CD8-positive, alpha-beta memory T cell (primary cell): ENCODE data around the gene PTPN3. TPM values are rescaled to one million over a fixed set of nuclear protein-coding genes. Genes with fewer than 3 reads are reported as not detected.
A peak's percentile ranks its signal among the peaks of the same experiment; 100 is the strongest.
"Not testable (repeated sequence)": the region's sequence is repeated elsewhere in the genome, so short reads cannot be mapped to it uniquely, and the experiment has no call there.

Experiments used
- CTCF ChIA-PET: fragments of 350-600 bp; sonication (Branson Sonifier 250); formaldehyde crosslinking; loops from one replicate; lab custom pipeline; 2021; ENCODE audit warnings: antibody characterized with exemption; lab: Charles Lee
- POLR2A ChIA-PET: fragments of 350-600 bp; sonication (Branson Sonifier 250); formaldehyde crosslinking; loops from one replicate; lab custom pipeline; 2021; ENCODE audit warnings: antibody characterized with exemption; lab: Charles Lee
- DNase-seq, 5 donors: peaks; one replicate each; pipeline versions ENCODE4 v3.0.0 to v3.0.0-alpha.2; 2020 to 2022; ENCODE audit warnings: mixed read lengths in 1 of 5
- H3K27ac ChIP-seq: one replicate; pipeline ENCODE4 v1.7.0; 2013; ENCODE audit warnings: low read depth, mild to moderate bottlenecking, low read length, moderate library complexity
- H3K27me3 ChIP-seq: 2 replicates; pipeline ENCODE4 v1.7.0; 2013; ENCODE audit warnings: low read length, mild to moderate bottlenecking; ENCODE audit not compliant: insufficient read depth, poor library complexity, severe bottlenecking
- H3K36me3 ChIP-seq: 2 replicates; pipeline ENCODE4 v1.7.0; 2013; ENCODE audit warnings: mild to moderate bottlenecking, low read length, moderate library complexity; ENCODE audit not compliant: insufficient read depth
- H3K4me1 ChIP-seq: 2 replicates; pipeline ENCODE4 v1.7.0; 2013; ENCODE audit warnings: mild to moderate bottlenecking, low read length, moderate library complexity; ENCODE audit not compliant: insufficient read depth
- H3K4me3 ChIP-seq: 2 replicates; pipeline ENCODE4 v1.7.0; 2013; ENCODE audit warnings: mild to moderate bottlenecking, low read length
- H3K9me3 ChIP-seq: 2 replicates; pipeline ENCODE4 v1.7.0; 2013; ENCODE audit warnings: mild to moderate bottlenecking, low read length
- H3K27ac Mint-ChIP-seq, 8 donors: one replicate each; pipeline ENCODE4 v1.8.0; 2020 to 2021; ENCODE audit warnings: mixed read lengths in 8 of 8, mild to moderate bottlenecking in 6 of 8, inconsistent platforms in 3 of 8, moderate library complexity in 3 of 8
- H3K27me3 Mint-ChIP-seq, 2 donors: one replicate each; pipeline ENCODE4 v1.8.0; 2020 to 2021; ENCODE audit warnings: mixed read lengths in 2 of 2, mild to moderate bottlenecking in 1 of 2, moderate library complexity in 1 of 2
- H3K36me3 Mint-ChIP-seq, 3 donors: one replicate each; pipeline ENCODE4 v1.8.0; 2020 to 2021; ENCODE audit warnings: mixed read lengths in 3 of 3, inconsistent platforms in 1 of 3, mild to moderate bottlenecking in 1 of 3
- H3K4me1 Mint-ChIP-seq, 3 donors: one replicate each; pipeline ENCODE4 v1.8.0; 2020 to 2021; ENCODE audit warnings: mixed read lengths in 3 of 3, inconsistent platforms in 1 of 3, mild to moderate bottlenecking in 1 of 3
- H3K4me3 Mint-ChIP-seq, 7 donors: one replicate each; pipeline ENCODE4 v1.8.0; 2020 to 2021; ENCODE audit warnings: mixed read lengths in 7 of 7, mild to moderate bottlenecking in 6 of 7, moderate library complexity in 4 of 7, inconsistent platforms in 2 of 7
- H3K9me3 Mint-ChIP-seq, 5 donors: one replicate each; pipeline ENCODE4 v1.8.0; 2020 to 2022; ENCODE audit warnings: mixed read lengths in 5 of 5, mild to moderate bottlenecking in 3 of 5, moderate library complexity in 2 of 5, inconsistent platforms in 1 of 5
- polyA plus RNA-seq: library from polyadenylated mRNA; unstranded; fragments of 300-500 nt; fragmentation: Illumina TruSeq; gene quantifications from one replicate; pipeline ENCODE4 v1.2.3, GENCODE V29; 2021
- total RNA-seq, 2 experiments: library from RNA; stranded (reverse); gene quantifications; one replicate each; pipeline ENCODE4 v1.2.3, GENCODE V29; 2021

Gene PTPN3
- total and polyA plus RNA-seq, 3 experiments from 2014 or later = 0.29 to 0.48 TPM; not detected in 1

DNA sequence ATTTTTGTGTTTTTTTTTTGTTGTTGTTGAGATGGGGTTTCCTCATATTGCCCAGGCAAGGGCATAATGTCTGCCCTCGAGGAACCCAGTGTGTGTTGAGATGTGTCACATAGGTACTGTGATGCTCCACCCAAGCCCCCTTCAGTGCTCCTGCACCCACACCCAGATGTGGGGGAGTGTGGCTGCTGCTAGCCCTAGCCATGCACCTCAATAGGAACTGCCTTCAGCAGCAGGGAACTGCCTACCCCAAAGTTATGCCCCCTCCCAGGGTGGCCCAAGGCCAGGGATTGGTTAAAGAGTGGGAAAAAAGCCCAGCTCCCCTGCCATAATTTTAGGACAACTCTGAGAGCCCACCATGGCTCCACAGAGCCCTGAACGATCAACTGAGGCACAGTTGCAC is 143.9 kb downstream of the PTPN3 start:
- CTCF ChIA-PET = no interaction called here
- H3K27me3 Mint-ChIP-seq = peaks cover 2 to 4% of the 10 kb centered on the region in 2 donors
- H3K4me3 Mint-ChIP-seq = no peak overlapping the region

DNA sequence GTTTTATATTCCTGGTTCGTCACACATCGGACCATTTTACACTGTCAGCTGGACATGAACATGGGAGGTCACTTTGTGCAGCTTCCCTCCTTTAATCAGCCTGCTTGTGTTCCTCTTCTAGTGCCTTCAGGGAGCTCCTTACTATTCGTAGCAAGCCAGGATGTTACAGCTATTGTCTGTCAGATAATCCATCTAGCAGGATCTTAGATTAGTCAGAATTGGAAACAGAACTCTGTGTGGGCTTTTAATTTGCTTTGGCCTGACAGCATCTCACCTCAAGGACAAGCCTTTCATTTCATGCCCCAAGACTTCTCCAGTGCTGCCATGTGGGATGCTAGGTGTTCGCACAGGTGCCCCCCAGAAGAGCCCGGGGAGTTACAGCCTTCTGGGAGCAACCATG is 147.1 kb downstream of the PTPN3 start:
- no peak overlapping the region for H3K27ac Mint-ChIP-seq
- peaks cover 2 to 4% of the 10 kb centered on the region in 2 donors for H3K27me3 Mint-ChIP-seq
- no peak for DNase-seq
- ChIA-PET CTCF (no interaction called here), POLR2A (no interaction called here)
- H3K4me1 Mint-ChIP-seq = no peaks in the 10 kb centered on the region
- H3K36me3 Mint-ChIP-seq = no peaks in the 10 kb centered on the region
- peaks cover 0 to 4% (median 0%) of the 10 kb centered on the region in 5 donors for H3K9me3 Mint-ChIP-seq
- H3K36me3 ChIP-seq = no peaks in the 10 kb centered on the region
- H3K9me3 ChIP-seq = no peaks in the 10 kb centered on the region
- H3K27me3 ChIP-seq = no peaks in the 10 kb centered on the region
- no peak overlapping the region for H3K4me3 Mint-ChIP-seq
- no peaks in the 10 kb centered on the region for H3K4me1 ChIP-seq
- H3K4me3 ChIP-seq = no peak overlapping the region
- no peak overlapping the region for H3K27ac ChIP-seq

More for the DNA sequence above, 143.9 kb downstream of the PTPN3 start:
- Histone ChIP-seq H3K27ac (no peak overlapping the region), H3K36me3 (no peaks in the 10 kb centered on the region), H3K4me1 (no peaks in the 10 kb centered on the region), H3K9me3 (no peaks in the 10 kb centered on the region), H3K27me3 (no peaks in the 10 kb centered on the region), H3K4me3 (no peak overlapping the region)
- no peak for DNase-seq
- peak overlapping the region in 1 of 8 donors; percentile 19 for H3K27ac Mint-ChIP-seq
- no peaks in the 10 kb centered on the region for H3K4me1 Mint-ChIP-seq
- peaks cover 0 to 4% (median 0%) of the 10 kb centered on the region in 5 donors for H3K9me3 Mint-ChIP-seq
- POLR2A ChIA-PET = no interaction called here
- no peaks in the 10 kb centered on the region for H3K36me3 Mint-ChIP-seq

DNA sequence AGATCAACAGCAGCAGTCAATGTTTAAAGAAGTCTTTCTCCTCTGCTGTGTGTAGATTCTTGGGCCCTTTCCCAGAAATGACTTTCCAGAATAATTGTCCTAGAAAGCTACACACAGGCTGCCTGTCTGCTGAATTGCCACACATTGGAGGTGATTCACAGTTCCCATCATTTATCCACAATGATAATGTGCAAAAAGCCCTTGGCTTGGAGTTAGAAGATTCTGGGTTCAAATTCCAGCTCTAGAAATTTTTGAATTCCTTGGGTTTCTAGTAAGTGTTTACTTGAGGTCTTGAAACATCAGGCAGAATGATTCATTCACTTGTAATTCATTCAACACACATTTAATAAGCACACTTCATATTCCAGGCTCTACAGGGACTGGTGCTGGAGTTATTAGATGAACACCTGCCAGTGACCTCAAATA is 148.7 kb downstream of the PTPN3 start:
- no peak overlapping the region for H3K27ac Mint-ChIP-seq
- no peak overlapping the region for H3K4me3 Mint-ChIP-seq
- H3K36me3 Mint-ChIP-seq = no peaks in the 10 kb centered on the region
- ChIA-PET CTCF (no interaction called here), POLR2A (no interaction called here)
- H3K4me3 ChIP-seq = no peak overlapping the region
- no peaks in the 10 kb centered on the region for H3K4me1 ChIP-seq
- H3K9me3 ChIP-seq = no peaks in the 10 kb centered on the region
- no peaks in the 10 kb centered on the region for H3K36me3 ChIP-seq
- no peak for DNase-seq
- H3K9me3 Mint-ChIP-seq = peaks cover 0 to 2% (median 0%) of the 10 kb centered on the region in 5 donors
- no peaks in the 10 kb centered on the region for H3K4me1 Mint-ChIP-seq
- H3K27ac ChIP-seq = no peak overlapping the region
- H3K27me3 ChIP-seq = no peaks in the 10 kb centered on the region
- peaks cover 2 to 4% of the 10 kb centered on the region in 2 donors for H3K27me3 Mint-ChIP-seq

DNA sequence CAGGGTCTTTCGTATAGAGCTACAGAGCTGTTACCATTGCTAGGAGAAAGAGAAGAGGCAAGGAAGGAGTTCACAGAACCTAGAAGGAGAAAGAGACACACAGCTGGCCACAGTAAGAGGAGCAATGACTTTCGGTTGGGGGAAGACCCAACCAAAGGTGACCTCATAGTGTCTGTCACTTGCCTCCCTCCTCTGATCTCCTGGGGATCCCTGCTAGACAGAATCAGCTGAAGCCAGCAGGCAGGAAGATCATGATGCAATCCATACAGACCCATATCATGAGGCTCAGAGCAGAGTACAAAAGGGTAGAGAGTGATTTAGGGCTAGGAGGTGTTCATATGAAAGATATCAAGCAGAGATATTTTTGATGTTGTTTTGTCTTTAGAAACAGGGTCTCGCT is 151.2 kb downstream of the PTPN3 start:
- Histone ChIP-seq H3K36me3 (no peaks in the 10 kb centered on the region), H3K4me1 (no peaks in the 10 kb centered on the region), H3K9me3 (no peaks in the 10 kb centered on the region), H3K4me3 (no peak overlapping the region), H3K27me3 (no peaks in the 10 kb centered on the region), H3K27ac (no peak overlapping the region)
- ChIA-PET POLR2A (no interaction called here), CTCF (no interaction called here)
- Mint-ChIP-seq H3K27me3 (peaks cover 3 to 4% of the 10 kb centered on the region in 2 donors), H3K4me3 (no peak overlapping the region), H3K9me3 (no peaks in the 10 kb centered on the region), H3K4me1 (no peaks in the 10 kb centered on the region), H3K36me3 (no peaks in the 10 kb centered on the region), H3K27ac (no peak overlapping the region)
- DNase-seq = no peak

DNA sequence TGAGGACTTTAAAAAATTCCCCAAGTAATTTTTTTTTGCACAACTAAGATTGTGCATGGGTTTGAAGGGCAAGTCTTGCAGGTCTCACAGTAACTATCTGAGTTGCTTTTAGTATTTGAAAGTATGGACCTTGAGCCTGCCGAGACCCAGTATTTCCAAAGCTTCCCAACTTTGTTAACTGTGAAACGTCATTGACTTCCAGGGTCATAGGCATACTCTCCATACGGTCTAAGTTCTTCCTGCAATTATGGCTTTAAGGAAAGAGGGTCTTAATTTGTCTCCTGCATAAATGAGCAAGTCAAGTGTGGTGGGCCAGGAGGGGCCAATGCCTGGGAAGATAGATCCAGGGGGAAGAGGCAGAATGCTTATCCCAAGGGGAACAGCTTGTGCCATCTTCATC is 153.2 kb downstream of the PTPN3 start:
- CTCF ChIA-PET = no interaction called here

DNA sequence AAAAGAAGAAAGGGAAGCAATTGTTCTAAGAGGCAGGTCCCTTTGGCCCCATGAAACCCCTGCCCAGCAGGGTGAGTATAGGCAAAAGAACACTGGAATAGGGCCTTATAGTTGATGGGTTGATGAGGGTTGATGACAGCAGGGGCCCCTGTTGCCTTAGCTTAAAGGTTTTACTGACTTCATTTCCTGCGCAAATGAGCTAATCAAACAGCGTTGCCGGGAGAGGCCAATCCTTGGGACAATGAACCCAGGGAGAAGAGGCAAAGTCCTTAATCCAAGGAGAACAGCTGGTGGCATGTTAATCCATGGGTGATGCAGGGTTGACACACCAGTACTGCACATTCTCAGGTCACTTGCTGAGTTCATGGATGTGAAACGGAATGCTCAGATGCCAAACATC is 155.2 kb downstream of the PTPN3 start:
- Mint-ChIP-seq H3K4me1 (no peaks in the 10 kb centered on the region), H3K4me3 (no peak overlapping the region), H3K36me3 (no peaks in the 10 kb centered on the region), H3K27me3 (peaks cover 0 to 1% of the 10 kb centered on the region in 2 donors), H3K27ac (no peak overlapping the region), H3K9me3 (no peaks in the 10 kb centered on the region)
- ChIA-PET POLR2A (no interaction called here), CTCF (no interaction called here)
- H3K27me3 ChIP-seq = no peaks in the 10 kb centered on the region
- H3K4me1 ChIP-seq = no peaks in the 10 kb centered on the region
- H3K36me3 ChIP-seq = no peaks in the 10 kb centered on the region
- no peak overlapping the region for H3K4me3 ChIP-seq
- H3K27ac ChIP-seq = no peak overlapping the region
- DNase-seq = no peak
- H3K9me3 ChIP-seq = no peaks in the 10 kb centered on the region

More for the DNA sequence above, 153.2 kb downstream of the PTPN3 start:
- no peak for DNase-seq
- no peaks in the 10 kb centered on the region for H3K4me1 Mint-ChIP-seq
- H3K4me1 ChIP-seq = no peaks in the 10 kb centered on the region
- no peaks in the 10 kb centered on the region for H3K27me3 ChIP-seq
- no peak overlapping the region for H3K27ac ChIP-seq
- no peaks in the 10 kb centered on the region for H3K36me3 Mint-ChIP-seq
- peaks cover 0 to 1% of the 10 kb centered on the region in 2 donors for H3K27me3 Mint-ChIP-seq
- no peak overlapping the region for H3K27ac Mint-ChIP-seq
- no peaks in the 10 kb centered on the region for H3K9me3 Mint-ChIP-seq
- H3K4me3 Mint-ChIP-seq = no peak overlapping the region
- H3K9me3 ChIP-seq = no peaks in the 10 kb centered on the region
- no peaks in the 10 kb centered on the region for H3K36me3 ChIP-seq
- POLR2A ChIA-PET = no interaction called here
- no peak overlapping the region for H3K4me3 ChIP-seq

DNA sequence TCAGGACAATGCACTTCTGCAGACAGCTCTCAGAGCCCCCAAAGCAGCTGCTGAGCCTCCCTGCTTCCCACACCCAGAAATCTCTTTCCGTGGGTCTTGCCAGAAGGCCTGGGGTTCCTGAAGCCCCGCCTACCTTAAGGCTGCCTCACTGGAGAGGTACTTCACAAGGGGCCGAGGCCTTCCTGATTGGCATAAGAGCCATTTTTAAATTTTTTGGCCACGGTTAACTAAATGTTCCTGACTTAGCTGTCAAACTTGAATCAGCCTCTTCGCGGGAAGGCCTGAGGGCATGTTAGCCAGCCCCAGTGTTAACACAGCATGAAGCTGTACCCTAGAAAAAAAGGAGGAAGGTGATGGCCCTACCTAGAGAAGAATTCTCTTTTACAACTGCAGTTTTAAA is 156.5 kb downstream of the PTPN3 start:
- Histone ChIP-seq H3K9me3 (no peaks in the 10 kb centered on the region), H3K4me3 (no peak overlapping the region), H3K27ac (no peak overlapping the region), H3K36me3 (no peaks in the 10 kb centered on the region), H3K4me1 (no peaks in the 10 kb centered on the region), H3K27me3 (no peaks in the 10 kb centered on the region)
- Mint-ChIP-seq H3K27me3 (peaks cover 0 to 1% of the 10 kb centered on the region in 2 donors), H3K27ac (no peak overlapping the region), H3K4me3 (no peak overlapping the region), H3K36me3 (no peaks in the 10 kb centered on the region), H3K9me3 (no peaks in the 10 kb centered on the region), H3K4me1 (no peaks in the 10 kb centered on the region)
- ChIA-PET POLR2A (no interaction called here), CTCF (no interaction called here)
- no peak for DNase-seq

DNA sequence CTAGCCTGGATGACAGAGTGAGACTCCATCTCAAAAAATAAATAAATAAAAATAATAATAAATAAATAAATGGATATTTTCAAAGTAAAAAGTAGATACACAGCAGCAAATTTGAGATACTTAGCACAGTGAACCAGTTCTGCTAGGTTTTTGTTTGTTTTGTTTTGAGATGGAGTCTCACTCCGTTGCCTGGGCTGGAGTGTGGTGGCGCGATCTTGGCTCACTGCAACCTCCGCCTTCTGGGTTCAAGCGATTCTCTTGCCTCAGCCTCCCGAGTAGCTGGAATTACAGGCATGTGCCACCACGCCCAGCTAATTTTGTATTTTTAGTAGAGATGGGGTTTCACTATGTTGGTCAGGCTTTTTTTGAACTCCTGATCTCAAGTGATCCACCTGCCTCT is 157.1 kb downstream of the PTPN3 start:
- H3K9me3 ChIP-seq, H3K4me3 ChIP-seq, CTCF ChIA-PET, DNase-seq, H3K36me3 ChIP-seq, POLR2A ChIA-PET, H3K27ac ChIP-seq, H3K27ac Mint-ChIP-seq, H3K4me3 Mint-ChIP-seq, H3K27me3 ChIP-seq, H3K4me1 ChIP-seq, H3K27me3 Mint-ChIP-seq, H3K4me1 Mint-ChIP-seq, H3K36me3 Mint-ChIP-seq, H3K9me3 Mint-ChIP-seq: not testable (repeated sequence)

DNA sequence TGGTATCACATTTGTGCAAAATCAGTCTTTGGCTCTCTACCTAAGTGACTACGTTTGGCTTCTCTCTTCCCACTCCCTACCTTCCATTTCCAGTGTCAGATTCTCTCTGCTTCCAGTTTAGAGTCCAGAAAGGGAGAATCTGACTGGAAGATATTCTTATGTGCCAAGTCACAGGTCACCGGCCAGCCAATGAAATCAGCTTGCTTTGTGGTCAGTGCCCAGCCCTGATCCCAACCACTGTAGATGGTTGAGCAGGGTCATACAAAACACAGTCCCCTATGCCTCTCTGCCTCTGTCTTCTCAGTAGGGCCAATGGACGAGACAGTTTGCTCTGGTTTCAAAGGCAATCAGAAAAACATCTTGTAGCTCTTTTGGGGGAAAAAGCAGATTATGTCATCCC is 161.7 kb downstream of the PTPN3 start:
- Histone ChIP-seq H3K27me3 (no peaks in the 10 kb centered on the region), H3K27ac (no peak overlapping the region), H3K9me3 (no peaks in the 10 kb centered on the region), H3K36me3 (no peaks in the 10 kb centered on the region), H3K4me1 (no peaks in the 10 kb centered on the region), H3K4me3 (no peak overlapping the region)
- H3K27me3 Mint-ChIP-seq = peaks cover 0 to 8% of the 10 kb centered on the region in 2 donors
- no peaks in the 10 kb centered on the region for H3K4me1 Mint-ChIP-seq
- H3K36me3 Mint-ChIP-seq = no peaks in the 10 kb centered on the region
- H3K27ac Mint-ChIP-seq = no peak overlapping the region
- CTCF ChIA-PET = no interaction called here
- peaks cover 0 to 3% (median 0%) of the 10 kb centered on the region in 5 donors for H3K9me3 Mint-ChIP-seq
- POLR2A ChIA-PET = no interaction called here
- DNase-seq = no peak
- no peak overlapping the region for H3K4me3 Mint-ChIP-seq
